ENCODE results near the gene THBS2.

Gene THBS2

DNA sequence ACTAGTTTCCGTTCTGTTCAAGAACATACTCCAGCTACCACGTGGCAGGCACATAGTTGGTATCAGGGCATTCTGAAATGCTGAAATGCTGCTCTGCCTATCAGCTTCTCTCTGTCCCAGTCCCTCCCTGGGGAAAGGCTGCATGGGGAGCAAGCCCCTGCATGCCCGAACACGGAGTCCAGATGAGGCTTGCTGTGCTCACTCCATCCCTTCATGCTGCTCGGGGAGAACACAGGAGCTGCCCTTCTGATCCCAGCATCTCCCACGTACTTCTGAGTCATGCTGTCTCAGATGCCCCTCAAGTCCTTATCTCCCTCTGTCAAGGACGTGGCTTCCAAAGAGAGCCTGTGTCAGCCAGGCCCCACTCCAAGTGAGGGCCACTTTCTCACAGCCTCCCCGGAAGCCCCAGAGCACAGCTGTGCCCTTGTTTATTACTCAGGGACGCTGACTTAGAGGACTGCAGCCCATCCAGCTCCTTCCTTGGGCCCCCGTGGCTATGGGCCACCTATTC lies 29.4 kb downstream of the THBS2 start:
- no peak for DNase-seq (ENCODE audit: extremely low spot score)
- TF ChIP-seq, protein P1, sequence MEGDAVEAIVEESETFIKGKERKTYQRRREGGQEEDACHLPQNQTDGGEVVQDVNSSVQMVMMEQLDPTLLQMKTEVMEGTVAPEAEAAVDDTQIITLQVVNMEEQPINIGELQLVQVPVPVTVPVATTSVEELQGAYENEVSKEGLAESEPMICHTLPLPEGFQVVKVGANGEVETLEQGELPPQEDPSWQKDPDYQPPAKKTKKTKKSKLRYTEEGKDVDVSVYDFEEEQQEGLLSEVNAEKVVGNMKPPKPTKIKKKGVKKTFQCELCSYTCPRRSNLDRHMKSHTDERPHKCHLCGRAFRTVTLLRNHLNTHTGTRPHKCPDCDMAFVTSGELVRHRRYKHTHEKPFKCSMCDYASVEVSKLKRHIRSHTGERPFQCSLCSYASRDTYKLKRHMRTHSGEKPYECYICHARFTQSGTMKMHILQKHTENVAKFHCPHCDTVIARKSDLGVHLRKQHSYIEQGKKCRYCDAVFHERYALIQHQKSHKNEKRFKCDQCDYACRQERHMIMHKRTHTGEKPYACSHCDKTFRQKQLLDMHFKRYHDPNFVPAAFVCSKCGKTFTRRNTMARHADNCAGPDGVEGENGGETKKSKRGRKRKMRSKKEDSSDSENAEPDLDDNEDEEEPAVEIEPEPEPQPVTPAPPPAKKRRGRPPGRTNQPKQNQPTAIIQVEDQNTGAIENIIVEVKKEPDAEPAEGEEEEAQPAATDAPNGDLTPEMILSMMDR (IDR thresholded peaks at IDR 0.05; ENCODE audit: control extremely low read depth, extremely low read depth, low read depth, missing control alignments): no peak
- ChIA-PET POLR2A (no interaction called here), CTCF (interaction anchor here (0.9 kb wide), 1 partner anchor 169 kb away, joined by 3 read pairs; no protein-coding TSS in a partner anchor)

DNA sequence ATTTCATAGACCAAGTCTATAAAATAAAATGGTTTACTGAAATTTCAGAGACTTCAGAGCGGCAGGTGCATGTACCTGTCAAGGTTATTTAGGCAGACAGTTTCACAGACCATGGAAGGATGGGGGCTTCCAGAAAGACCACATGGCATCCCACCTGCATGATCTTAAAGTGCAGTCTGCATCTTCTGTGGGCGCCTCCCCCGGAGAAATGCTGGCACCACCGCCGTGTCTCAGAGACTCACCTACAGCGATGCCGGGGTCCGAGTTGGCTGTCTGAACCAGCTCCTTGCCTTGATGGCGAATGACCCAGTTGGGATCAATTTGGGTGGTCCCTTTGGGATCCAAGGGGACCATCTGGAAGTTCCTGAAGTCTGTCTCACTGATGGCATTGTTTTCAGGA lies 30.6 kb downstream of the THBS2 start:
- POLR2A ChIA-PET: no interaction called here
- CTCF ChIA-PET: no interaction called here
- TF ChIP-seq, protein P1 (IDR thresholded peaks at IDR 0.05; ENCODE audit: control extremely low read depth, extremely low read depth, low read depth, missing control alignments): no peak
- DNase-seq (ENCODE audit: extremely low spot score): no peak

DNA sequence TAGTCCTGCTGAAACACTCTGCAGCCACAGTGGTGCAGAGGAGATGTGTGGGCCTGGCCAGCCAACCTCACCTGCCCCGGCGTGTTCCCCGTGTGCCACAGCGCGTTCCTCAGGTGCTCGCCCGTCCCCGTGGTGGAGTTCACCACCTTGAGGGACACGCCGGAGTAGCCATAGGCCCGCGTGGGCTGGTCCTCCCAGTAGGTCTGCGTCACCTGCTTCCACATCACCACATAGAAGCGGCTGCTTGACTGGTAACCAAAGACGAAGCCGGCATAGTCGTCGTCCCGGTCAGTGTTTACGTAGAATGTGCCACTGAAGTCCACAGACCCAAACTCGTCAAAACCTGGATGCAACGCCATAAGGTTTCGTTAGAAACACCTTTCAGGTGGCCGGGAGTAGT lies 31.5 kb downstream of the THBS2 start:
- POLR2A ChIA-PET: no interaction called here
- TF ChIP-seq, protein P1 (IDR thresholded peaks at IDR 0.05; ENCODE audit: control extremely low read depth, extremely low read depth, low read depth, missing control alignments): no peak
- DNase-seq (ENCODE audit: extremely low spot score): no peak
- CTCF ChIA-PET: no interaction called here

DNA sequence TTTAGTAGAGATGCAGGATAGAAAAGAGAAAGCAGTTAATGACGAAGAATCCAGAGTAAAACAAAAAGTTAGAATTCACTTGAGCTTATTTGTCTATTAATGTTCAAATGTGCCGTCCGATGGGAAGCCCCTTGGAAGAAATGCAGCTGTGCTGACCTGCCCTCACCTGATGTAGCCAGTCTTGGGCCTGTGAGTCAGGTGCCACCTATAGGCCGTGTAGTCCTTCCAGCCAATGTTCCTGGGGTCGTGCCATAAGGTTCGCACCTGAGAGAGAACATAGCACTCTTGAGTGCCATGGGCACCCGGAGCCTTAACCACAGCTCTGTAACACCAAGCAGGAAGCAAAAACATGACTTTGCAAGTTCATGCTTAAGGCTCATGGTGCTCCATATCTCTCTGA lies 32.4 kb downstream of the THBS2 start:
- ChIA-PET POLR2A (no interaction called here), CTCF (no interaction called here)
- TF ChIP-seq, protein P1 (IDR thresholded peaks at IDR 0.05; ENCODE audit: control extremely low read depth, extremely low read depth, low read depth, missing control alignments): no peak
- no peak for DNase-seq (ENCODE audit: extremely low spot score)

DNA sequence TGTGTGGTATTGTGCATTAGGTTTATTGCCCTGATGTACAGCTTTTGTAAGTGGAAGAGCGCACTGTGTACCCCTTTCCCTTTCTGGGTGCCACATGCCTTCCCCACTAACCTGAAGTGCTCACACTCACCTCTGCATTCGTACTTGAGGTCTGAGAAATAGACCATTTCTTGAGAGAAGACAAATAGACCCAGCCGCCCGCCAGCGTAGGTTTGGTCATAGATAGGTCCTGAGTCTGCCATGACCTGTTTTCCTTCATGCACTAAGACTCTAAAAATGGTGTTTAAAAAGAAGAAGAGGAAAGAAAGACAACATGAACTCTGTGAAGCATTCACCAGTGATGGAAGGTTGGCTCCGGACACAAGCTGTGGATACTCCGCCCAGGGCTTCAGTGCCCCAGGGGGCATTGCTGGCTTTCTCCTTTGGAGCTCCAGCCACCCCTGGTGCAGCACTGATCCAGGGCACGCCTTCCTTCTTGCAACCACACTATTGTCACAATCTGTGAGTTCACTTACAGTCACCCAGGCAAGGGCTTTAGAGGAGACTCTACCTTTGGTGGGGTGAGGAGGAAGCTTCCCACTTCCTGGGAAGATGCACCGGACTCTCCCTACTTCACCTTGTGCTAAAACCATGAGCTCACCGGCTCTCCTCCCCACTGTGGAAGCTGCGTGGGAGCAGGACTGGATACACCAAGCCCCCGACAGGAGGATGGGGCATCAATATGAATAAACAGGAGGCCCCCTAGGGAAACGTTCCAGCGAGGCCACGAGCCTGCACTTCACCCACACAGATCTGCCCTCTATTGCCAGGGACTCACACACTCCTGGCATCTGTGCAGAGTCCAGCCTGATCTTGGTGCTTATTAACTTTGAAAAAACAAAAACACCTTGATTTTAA lies 33.3 kb downstream of the THBS2 start:
- TF ChIP-seq, protein P1 (IDR thresholded peaks at IDR 0.05; ENCODE audit: control extremely low read depth, extremely low read depth, low read depth, missing control alignments): no peak
- DNase-seq (ENCODE audit: extremely low spot score): no peak
- ChIA-PET POLR2A (no interaction called here), CTCF (no interaction called here)

DNA sequence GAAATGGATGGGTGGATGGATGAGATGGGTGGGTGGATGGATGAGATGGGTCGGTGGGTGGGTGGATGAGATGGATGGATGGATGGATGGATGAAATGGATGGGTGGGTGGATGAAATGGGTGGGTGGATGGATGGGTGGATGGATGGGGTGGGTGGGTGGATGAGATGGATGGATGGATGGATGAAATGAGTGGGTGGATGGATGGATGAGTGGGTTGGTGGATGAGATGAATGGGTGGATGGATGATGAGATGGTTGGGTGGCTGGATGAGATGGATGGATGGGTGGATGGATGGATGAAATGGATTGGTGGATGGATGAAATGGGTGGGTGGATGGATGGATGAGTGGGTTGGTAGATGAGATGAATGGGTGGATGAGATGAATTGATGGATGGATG lies 35.7 kb downstream of the THBS2 start:
- ChIA-PET POLR2A (no interaction called here), CTCF (no interaction called here)
- no peak for DNase-seq (ENCODE audit: extremely low spot score)
- TF ChIP-seq, protein P1 (IDR thresholded peaks at IDR 0.05; ENCODE audit: control extremely low read depth, extremely low read depth, low read depth, missing control alignments): no peak
